GM18498 (cell line): Measurements from ENCODE around the gene PVALEF.

Source experiments
- ATAC-seq: cut with Tn5 transposase; IDR thresholded peaks from one replicate; pipeline ENCODE4 v1.9.1; 2021; ENCODE audit warnings: mild to moderate bottlenecking, moderate library complexity; ENCODE audit not compliant: unreplicated experiment

The PVALEF gene

DNA sequence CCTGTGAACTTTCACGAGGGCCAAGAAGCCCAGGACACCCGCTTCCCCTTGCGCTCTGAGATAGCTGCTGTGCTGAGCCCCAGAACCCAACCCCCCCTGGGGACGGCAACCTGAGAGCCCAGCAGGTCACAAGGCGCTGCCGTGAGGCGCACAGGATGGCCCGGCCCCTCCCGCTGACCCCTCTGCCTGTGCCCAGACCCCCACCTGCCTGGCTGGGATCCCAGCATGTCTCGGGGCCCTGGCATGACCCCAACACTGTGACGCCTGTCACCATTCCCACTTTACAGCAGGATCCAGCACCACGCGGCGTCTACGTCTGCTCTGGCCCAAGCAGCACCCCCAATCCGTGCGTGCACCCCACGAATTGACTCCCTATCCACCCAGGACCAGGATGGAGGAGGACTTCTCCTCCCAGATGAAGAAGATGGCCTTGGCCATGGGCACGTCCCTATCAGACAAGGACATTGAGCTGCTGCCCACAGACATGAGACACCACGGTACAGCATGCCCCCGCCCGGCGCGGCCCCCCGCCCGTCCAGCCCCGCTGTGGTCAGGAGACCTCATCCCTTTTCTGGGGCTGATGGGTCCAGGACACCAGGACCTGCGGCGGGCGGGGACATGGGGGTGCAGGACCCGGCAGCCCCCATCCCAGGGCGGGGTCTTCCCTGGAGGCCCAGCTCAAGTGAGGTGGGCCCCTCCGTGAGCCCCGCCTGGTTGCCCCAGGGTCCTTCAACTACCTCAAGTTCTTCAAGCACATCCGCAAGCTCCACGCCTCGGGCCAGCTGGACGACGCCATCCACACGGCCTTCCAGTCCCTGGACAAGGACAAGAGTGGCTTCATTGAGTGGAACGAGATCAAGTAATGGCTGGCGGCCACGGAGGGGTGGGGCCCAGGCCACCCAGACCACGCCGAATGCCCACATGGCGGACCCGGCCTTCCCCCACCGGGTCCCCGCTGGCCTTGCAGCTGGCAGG, 15.8 kb downstream of the PVALEF start:
- no peak for ATAC-seq

GRCh38 chr17:81181811-81182185, 16.5 kb downstream of the PVALEF start:
- ATAC-seq = no peak

GRCh38 chr17:81182596-81182995, 17.3 kb downstream of the PVALEF start:
- ATAC-seq = no peak

- ATAC-seq = no peak
Observed at GRCh38 chr17:81183316-81183715, 18.0 kb downstream of the PVALEF start.

GRCh38 chr17:81183807-81184206, 18.5 kb downstream of the PVALEF start:
- ATAC-seq = no peak

DNA sequence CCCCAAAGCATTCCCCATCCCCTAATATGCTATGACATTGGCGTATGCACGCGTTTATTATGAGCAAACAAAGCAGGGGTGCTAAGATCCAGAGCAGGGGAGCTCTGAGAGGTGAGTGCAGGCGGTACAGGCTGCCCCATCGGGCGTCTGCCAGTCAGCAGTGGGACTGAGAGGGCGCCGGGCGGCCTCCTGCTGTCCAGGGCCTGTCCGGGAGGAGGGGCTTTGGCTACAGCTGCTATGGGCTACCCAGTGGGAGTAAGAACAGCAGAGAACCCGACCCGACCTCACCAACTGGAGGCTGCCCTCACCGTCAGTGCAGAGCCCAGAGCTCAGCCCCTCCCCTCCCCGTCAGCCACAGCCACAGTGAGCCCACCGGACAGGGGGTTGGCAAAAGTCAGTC, 19.2 kb downstream of the PVALEF start:
- ATAC-seq = no peak

DNA sequence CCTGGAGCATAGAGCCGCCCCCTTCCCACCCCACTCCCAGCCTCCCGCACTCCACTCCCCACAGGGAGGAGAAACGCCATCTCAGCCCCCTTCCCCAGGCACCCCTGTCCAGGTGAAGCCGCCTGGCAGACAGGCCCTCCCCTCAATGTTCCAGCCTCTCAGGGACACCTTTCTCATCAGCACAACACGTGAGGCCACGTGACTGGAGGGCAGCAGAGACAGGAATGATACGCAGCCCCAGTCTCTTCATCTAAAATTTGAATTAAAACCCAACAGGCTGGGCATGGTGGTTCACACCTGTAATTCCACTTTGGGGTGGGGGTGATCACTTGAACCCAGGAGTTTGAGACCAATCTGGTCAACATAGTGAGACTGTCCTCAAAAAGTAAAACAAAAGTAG, 20.9 kb downstream of the PVALEF start:
- no peak for ATAC-seq

DNA sequence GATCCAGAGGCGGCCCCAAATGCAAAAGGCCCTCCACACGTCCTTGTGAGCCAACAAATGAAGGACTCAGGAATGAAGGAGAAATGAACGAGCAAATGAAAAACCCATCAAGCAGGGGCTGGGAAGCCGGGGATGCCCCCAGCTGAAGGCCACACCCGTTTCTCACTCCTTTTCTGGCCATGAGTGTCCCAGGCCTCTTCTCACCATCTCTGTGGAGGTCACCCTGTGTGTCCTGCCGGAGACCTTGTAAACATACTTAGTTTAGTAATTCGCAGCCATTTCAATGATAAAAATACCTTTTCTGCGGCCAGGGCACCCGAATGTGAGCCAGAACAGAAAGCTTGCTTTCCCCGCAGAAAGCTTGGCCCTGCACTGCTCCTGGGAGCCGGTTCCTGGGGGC, 21.8 kb downstream of the PVALEF start:
- ATAC-seq = no peak

DNA sequence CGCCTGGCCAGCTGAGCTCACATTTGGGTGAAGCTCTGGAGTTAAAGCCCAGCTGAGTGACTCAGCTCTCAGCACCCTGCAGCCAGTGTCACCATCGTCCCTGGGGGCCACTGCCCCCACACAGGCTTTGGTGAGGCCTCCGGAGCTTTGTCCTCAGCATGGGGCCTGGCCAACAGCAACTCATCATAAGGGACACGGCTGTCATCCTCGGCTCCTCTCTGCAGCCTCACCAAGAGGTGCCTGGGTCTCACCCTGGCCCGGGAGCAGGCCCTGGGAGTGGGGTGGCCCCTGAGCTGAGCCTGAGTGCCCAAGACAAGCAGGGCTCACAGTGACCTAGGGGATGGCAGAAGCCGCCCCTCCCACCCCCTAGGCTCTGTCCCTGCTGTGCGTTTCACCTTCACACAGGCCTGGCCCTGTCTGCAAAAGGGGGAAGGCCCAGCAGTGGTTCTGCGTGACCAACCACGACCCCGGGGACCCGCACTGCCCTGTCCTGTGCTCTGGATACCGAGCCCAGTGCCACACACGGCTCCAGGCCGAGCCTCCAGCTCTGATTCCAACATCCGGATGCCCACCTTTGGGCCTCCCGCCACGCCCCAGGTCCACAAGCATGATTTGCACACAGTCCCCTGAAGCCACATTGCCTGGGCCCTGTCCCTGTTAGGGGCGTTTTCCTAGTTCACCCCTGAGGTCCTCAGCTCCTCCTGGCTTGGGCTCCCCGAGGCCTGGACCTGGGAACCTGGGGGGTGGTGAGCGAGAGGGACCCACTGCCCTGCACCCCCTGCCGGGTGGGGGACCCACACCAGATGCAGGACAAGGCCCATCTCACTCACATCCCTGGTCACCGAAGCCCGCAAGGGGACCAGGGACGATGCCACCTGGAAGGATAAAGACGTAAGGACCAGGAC, 22.5 kb downstream of the PVALEF start:
- no peak for ATAC-seq

- no peak for ATAC-seq
Observed at GRCh38 chr17:81188491-81188840, 23.2 kb downstream of the PVALEF start.

DNA sequence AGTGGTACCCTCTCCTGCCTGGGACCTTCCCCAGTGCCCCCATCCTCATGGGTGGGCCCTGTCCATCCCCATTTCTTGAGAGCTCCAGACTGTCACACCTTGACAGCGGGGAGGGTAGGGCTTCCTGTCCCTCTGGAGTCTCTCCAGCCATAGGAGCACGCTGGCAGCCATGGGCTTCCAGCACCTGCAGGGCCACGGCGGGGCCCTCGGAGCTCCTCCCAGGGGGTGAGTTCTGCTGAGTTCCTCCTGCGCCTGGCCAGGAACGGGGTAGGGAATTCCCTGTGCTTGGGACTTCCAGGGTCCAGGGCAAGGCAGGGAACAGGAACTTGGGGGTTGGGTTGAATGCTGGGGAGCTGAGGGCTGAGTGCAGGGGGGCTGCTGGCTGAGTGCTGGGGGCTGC, 23.7 kb downstream of the PVALEF start:
- no peak for ATAC-seq

DNA sequence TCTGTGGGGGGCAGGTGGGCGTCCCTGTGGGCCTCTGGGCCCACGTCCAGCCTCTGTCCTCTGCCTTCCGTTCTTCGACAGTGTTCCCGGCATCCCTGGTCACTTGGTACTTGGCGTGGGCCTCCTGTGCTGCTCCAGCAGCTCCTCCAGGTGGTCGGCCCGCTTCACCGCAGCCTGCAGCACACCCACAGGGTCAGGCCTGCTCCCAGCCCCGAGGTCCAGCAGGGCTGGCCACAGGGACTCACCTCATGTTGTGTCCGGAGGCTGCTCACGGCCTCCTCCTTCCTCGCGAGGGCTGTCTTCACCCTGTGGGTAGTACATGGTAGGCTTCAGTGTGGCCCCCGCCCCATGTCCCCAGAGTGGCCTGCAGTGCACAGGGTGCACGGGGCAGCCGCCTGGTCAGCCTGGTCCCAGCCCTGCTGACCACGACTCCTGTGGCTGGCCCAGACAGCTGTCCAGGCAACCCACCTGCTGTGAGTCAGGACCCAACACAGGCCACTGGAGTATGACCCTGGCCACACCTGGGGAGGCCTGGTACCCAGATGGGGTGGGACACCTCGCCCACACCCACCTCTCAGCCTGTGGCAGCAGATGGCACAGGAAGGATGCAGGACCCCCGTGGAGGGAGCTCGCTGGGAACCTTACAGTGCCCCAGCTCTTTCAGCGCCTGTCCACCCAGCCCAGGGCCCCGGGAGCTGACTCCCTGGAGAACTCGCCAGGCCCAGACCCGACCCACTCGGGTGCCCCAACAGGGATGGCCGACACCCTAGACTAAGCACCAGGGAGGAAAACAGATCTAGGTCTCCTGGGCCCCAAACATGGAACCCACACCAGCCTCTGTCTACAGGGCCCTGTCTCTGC, 24.6 kb downstream of the PVALEF start:
- no peak for ATAC-seq

DNA sequence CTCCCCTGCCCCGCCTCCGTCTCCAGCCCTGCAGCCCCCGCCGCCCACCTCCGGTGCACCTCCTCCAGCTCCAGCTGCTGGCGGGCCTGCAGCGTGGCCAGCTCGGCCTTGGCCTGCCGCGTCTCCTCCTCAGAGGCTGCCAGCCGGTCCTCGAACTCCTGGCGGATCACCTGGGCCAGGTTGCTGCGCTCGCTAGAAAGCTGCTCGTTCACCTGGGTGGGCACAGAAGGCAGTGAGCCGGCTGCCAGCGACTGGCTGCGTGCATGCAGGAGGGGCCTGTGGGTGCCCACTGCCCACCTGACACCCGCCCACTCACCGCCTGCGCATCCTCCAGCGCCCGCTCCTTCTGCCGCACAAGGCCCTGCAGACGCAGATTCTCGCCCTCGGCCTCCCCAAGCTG, 25.3 kb downstream of the PVALEF start:
- no peak for ATAC-seq

GRCh38 chr17:81191116-81191515, 25.8 kb downstream of the PVALEF start:
- ATAC-seq = no peak

DNA sequence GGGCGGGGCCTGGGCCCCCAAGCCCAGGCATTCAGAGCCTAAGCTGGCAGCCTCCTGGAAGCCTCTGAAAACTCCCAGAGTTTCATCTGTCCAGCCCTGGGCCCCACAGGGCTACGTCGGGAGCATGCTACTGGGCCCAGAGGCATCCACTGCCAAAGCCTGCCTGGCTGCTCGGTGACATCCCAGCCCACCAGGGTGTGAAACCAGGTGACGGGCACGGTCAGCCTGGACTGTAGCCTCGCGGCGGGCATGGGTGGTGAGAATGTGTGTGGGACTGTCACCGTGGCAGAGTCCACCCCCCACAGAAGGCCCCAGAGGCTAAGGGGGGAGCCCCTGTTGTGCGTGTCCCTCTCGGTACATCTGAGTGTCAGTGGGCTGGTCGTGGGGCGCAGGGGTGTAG, 26.3 kb downstream of the PVALEF start:
- ATAC-seq = no peak

- no peak for ATAC-seq
Observed at GRCh38 chr17:81192386-81193050, 27.2 kb downstream of the PVALEF start.

GRCh38 chr17:81193051-81193410, 27.7 kb downstream of the PVALEF start:
- ATAC-seq = no peak

- no peak for ATAC-seq
Observed at GRCh38 chr17:81193470-81194224, 28.3 kb downstream of the PVALEF start.

DNA sequence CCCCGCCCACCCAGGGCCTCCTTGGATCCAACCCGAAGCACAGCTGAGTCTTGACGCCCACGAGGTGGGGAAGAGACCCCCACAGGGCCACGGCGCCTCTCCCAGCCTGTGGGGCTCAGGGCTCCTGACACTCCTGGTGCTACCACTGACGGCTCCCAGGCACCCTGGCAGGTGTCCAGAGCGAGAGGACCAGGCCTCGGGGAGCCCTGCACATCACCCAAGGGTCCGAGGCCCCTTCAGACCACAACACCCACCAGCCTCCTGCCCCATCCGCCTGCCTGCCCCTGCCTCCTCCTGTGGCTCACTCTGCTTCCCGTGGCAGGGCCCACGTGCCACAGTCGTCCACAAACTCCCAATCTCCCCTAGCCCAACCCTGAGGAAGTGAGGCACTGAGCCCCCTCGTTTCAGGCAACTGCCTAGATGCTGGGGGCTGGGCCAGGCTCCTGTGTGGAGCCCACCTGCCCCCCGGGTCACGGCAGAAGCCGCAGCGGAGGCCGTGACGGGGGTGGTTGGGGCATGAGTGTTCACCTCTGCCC, 29.0 kb downstream of the PVALEF start:
- ATAC-seq = no peak
